ENCODE measurements around the gene HEMK1.

DNA sequence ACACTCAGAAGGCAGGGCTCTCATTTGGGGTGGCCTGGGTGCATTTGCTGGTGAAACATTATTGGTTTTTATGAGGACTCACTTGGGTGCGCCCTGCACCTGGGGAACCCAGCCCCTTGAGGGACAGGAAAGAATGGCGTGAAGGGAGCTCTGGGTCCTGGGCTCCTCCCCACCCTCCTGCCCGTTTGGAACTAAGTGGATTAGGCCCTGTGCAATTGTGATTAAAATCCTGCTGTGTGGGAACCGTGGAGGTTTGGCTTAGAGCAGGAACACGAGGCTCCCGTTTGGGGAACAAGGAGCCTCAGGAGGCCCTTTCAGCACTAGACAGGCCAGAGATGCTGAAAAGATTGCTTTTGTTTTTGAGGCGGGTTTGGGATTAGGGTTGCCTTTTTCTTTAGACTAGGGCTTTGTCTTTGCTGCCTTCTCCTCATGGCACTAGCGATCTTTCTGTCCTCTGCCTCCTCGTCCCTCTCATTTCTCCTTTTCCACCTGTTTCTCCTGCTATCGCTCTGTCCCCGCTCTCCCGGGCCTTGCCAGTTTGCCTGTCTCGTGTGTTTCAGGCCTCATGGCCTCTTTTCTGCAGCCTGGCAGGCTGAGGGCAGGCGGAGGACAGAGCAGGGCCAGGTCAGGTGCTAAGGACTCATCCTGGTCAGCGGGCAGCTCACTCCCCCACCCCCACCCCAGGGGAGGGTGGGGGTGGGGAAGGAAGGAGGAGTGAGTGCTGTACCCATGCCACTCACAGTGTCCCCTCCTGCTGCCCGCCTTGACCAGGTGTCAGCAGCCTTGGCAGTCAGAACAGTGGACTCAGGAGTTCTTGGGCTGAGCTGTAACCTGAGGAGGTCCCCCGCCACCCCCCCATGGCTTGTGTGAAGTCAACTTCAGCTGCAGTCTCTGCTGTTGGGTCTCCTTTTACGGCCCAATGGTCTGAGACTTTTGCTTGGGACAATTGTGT, 56.2 kb downstream of the HEMK1 start:
- TF ChIP-seq, protein P1, sequence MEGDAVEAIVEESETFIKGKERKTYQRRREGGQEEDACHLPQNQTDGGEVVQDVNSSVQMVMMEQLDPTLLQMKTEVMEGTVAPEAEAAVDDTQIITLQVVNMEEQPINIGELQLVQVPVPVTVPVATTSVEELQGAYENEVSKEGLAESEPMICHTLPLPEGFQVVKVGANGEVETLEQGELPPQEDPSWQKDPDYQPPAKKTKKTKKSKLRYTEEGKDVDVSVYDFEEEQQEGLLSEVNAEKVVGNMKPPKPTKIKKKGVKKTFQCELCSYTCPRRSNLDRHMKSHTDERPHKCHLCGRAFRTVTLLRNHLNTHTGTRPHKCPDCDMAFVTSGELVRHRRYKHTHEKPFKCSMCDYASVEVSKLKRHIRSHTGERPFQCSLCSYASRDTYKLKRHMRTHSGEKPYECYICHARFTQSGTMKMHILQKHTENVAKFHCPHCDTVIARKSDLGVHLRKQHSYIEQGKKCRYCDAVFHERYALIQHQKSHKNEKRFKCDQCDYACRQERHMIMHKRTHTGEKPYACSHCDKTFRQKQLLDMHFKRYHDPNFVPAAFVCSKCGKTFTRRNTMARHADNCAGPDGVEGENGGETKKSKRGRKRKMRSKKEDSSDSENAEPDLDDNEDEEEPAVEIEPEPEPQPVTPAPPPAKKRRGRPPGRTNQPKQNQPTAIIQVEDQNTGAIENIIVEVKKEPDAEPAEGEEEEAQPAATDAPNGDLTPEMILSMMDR (IDR thresholded peaks at IDR 0.05): no peak
- TF ChIP-seq POLR2A (IDR thresholded peaks at IDR 0.05) (no peak), EP300 (IDR thresholded peaks at IDR 0.05; ENCODE audit: low read depth) (no peak), POLR2AphosphoS5 (IDR thresholded peaks at IDR 0.05) (no peak)

Measured in transverse colon (tissue), 4 donors.